Right forelimb (tissue), 1 donor: ENCODE results near the gene NR2F2.
A peak's percentile ranks its signal among the peaks of the same experiment; 100 is the strongest.

ENCODE experiments used
- DNase-seq: peaks from one replicate; pipeline ENCODE4 v3.0.0-alpha.2; 2018

The NR2F2 gene

GRCh38 chr15:96320107-96320506 is 10.4 kb upstream of the NR2F2 start:
- no peak for DNase-seq

GRCh38 chr15:96320703-96321638 is 9.5 kb upstream of the NR2F2 start:
- DNase-seq, result peak; percentile 57

DNA sequence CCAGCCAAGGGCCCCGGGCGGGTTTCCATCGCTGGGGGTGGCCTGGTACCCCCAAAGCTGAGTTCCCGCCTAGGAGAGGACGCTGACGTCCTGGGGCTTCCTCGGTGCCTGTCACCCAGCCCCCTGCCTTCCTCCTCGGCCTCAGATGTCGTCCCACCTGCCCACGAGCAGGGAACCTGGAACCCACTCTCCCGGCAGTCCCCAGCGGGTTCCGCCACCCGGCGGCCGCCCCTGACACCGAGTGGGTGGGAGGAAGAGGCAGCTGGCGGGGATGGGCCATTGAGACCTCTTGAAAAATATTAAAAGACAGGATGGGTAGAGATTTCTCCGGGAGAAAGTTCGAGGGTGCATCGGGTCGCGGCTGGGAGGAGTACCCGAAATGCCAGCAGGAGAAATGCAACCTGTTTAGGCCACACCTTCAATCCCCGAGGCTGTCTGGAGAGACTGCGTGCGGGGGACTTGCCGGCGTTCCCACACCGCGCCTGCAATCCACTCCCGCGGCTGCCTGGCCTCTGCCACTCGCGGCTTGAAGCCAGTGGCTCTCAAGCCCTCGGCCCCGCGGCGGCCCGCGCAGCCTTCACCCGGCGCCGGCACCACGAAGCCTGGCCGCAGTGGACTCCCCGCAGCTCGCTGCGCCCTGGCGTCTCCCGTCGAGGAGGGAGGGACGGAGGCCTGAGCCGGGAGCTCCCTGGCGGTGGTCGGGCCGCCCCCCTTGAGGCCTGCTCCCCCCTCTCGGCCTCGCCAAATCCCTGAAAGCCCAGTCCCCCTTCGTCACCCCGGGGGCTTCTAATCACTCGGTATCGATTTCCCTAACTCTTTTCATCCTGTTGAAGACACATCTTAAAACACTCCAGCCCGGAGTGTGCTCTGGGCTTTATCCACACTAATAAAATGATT is 8.6 kb upstream of the NR2F2 start:
- peak; percentile 64 for DNase-seq

DNA sequence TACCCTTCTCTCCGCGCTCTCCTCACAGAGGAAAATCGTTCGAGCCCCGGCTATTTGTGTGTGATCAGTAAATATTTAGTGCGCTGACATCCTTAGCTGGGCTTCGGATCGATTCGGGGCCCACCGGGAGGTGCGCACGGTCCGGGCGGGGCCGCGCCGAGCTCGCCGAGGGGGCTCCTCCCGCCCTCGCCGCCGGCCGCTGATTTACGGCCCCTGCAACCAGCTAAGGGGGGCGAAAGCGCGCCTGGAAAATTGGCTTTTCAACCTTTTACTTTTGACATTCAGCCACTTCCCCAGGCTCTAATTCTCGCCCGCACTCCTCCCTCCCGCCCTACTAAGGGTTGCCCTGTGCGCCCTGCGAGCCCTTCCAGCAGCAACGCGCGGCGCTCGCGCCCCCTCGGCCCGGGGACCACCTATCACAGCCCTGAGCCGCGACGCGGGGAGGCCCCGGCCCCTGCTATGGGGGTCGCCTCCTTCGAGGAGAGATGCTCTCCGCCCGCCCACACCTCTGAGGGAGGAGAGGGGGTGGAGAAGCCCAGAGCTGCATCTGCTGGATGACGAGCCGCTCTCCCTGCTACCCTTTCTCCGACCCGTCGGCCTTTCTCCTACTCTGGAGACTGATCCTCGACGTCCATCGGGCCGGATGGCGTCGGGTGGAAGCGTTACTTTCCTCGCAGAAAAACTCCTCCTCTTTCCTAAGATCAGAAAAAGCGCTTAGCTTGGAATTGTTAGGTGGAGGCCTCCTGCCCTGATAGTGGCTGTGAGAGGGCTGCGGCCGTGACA is 7.8 kb upstream of the NR2F2 start:
- peak; percentile 61 for DNase-seq

DNA sequence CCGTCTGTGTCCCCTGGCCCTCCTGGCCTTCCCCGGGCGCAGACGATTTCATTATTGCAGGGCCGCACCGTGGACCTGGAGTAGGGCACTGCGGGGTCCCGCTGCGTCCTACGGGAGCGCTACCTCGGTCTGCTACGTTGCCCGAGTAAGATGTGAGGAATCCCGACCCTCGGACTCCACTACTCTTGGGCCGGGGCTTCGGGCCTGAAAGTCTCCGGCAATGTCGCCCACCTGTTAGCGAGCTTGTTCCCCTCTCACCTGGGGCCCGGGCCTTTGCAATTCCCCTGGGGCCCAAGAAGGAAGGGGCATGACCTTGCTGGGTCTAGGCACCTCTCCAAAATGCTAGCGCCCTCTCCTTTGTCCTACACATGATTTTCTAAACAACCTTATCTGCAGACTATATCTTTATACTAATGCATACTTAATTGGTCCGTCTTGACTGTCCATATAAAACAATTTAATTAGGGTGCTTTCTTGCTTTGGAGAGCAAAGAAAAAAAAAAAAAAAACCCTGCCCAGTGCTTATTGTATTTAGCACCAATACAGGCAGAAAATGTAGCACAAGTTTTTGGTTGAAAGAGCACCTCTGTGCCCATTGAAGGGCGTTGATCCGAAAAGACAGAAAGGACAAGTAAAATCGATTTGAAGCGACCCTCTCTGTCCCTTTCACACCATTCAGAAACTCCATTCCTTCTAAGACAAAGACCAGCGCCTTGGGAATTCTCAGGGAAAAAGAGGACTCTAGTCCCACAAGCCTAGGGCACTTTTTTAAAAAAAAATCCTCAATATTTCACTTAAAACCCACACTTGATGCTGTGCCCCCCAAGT is 7.0 kb upstream of the NR2F2 start:
- DNase-seq, result no peak

- no peak for DNase-seq
These were observed 6.2 kb upstream of the NR2F2 start for GRCh38 chr15:96324192-96324895.

GRCh38 chr15:96324940-96325540 is 5.5 kb upstream of the NR2F2 start:
- DNase-seq, result no peak

DNA sequence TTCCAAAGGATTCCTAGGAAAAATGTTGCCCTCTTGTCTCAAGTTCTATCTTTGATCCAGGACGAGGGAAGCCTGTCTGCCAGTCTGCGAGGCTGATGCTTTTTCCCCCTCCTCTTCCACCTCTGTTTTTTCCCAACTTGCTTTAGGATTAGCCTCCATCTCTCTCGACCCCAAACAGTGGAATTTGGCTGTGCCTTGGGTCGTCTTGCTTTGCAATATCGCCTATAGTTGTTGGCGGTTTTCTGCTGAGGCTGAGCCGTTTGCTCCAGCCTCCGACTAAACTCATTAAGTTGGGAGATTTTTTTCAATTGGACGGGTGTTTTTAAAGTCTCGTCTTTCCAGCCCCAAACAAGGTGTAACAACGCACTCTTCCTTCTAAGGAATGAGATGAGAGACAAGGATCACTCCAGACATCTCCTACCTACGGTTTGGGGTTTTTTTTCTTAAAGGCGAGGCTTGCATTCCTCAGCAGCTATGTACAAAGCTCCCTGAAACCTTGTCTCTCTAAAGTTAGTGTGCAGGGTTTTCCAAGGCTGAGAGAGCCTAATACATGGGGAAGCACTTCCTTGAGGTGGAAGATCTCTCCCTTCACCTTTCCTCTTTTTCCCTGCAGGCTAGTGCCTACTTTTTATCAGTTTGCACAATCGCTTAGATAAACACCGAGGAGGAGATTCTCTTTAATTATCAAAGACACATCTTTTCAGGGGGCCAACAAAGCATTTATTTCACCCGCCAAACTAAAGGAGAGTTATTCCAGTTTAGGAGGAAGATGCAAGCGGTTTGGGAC is 4.8 kb upstream of the NR2F2 start:
- DNase-seq, result no peak

- peak; percentile 79 for DNase-seq
These were observed 4.0 kb upstream of the NR2F2 start for GRCh38 chr15:96326328-96327154.

DNA sequence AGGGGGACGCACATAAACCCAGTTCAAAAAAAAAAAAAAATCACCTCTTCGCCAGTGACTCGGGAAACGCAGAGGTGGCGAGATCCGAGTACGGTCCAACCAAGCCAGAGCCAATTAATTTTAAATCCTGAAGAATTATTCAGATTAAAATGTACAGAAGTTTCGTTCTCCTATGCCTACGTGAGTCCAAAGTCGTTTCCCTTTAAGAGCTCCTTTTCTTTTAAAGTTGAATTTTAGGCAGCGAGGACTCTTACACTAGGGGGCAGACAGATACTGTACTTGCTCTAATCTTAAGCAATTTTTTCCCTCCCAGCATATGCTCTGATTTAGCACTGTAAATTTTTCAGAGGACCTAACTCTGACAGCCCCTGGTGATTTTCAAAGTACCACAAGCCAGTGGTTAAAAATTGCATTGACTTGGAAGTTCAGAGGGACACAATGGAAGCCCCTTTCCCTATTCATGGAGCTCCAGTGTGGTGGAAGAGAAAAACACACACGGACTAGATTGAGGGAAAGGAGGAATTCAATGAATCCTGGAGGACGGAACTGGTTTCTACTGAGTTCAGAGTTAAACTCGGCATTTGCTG is 3.3 kb upstream of the NR2F2 start:
- peak; percentile 57 for DNase-seq

DNA sequence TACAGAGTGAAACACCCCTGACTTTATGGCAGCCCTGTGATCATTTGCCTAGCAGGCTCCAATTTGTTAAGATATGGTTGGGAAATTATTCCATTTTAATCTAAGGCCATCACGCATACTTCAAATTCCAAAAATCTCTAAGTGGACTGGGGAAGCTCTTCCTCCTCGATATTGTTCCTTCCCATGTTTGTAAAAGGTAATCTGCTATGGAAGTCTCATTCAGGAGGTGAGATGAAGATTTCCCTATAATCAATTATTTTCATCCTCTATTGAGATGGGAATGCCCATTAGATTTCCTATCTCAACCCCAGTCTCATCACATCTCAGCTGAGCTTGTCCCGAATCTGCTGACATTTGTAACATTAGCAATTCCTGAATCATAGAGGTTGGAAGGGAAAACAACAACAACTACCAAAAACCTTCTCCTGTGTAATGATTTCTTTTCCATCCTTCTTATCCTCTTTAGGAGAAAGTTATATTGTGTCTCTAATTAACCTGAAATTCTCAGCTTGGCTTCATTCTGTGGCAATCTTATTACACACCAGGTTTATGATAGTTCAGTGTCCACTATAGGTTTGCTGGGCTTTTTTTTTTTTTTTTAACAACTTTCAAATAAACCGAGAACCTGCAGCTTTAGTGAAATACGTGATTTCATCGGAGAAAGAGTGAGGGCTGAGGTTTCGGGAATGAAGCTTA is 2.2 kb upstream of the NR2F2 start:
- no peak for DNase-seq

DNA sequence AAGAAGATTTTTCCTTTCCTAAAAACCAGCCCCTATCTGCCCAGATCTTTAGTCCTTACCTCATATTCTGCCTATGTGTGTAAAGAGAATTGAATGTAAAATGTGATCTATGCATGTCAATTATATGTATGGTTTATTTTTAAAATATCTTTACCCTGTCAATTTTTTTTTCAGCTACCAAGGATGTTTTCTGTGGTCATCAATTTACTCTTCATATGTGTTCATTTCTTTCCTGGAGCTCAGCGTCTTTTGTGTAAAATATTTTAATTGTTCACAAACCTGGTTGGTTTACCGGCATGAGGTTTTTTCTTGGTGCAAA is 1.7 kb upstream of the NR2F2 start:
- DNase-seq, result no peak

DNA sequence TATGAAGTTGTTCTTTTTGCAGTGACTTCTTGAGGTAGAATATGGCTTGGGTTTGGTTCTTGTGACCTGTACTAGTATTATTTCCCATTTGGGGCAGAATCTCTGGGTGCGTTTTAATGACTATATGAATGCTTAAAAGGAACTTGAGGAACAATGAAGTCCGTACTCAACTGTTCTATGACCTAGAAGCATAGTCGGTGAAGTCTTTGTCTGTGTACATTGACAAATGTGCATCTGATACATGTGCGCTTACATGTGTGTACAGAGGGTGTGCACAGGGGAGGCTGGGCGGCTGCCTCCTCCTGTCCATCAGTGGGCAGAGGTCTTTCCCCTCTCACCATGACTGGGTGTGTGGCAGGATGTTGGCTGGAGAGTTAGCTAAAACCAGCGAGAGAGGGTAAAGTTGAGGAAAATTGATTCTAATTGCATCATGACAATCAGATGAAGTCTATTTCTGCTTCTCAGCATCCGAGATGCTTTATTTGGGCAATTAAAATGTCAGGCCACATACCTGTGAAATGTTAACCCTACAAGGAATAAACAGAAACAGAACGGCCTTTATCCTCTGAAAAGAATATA is 1.0 kb upstream of the NR2F2 start:
- DNase-seq, result no peak

- peak; percentile 85 for DNase-seq
These were observed 443 bp upstream of the NR2F2 start for GRCh38 chr15:96330064-96330449.

DNA sequence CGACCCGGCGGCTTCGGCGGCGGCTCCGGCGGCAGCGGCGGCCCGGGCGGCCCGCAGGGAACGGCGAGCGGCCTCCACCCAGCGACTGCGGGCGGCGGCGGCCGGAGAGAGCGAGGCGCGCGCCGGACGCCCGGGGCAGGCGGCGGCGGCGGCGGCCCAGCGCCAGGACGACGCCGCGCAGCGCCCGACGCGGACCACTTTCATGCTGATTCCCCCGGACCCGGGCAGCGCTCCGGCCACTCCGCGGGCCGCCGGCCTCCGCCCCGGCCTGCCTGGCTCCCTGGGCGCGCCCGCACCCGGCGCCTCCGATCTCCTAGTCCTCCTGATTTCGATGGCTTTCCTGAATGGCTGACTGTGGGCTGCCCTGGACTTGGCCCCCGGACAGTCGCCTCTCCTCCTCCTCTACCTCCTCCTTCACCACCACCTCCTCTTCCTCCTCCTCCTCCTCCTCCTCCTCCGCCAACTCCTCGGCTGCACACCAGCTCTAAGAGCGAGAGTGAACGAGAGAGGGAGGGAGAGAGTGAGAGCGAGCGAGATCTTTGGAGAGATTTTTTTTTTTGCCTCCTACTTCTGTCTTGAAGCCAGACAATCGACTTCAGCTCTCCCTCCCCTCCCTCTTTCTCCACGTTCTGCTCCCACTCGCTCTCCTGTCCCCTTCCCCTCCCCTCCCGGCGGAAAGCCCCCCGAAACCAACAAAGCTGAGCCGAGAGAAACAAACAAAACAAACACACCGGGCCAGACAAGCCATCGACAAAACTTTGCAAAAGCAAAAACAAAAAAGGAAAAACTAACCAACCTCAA is 844 bp downstream of the NR2F2 start:
- DNase-seq, result peak; percentile 71

GRCh38 chr15:96331945-96332636 is 1.6 kb downstream of the NR2F2 start:
- DNase-seq, result peak; percentile 61
